Vagina (tissue), 2 donors: Measurements from ENCODE around the gene PPFIA3. TPM values are rescaled to one million over a fixed set of nuclear protein-coding genes. Genes with fewer than 3 reads are reported as not detected.
"Not testable (repeated sequence)": the region's sequence is repeated elsewhere in the genome, so short reads cannot be mapped to it uniquely, and the experiment has no call there.

Experiments used
- DNase-seq, 2 donors: peaks; one replicate each; pipeline ENCODE4 v3.0.0-alpha.2; 2017; ENCODE audit errors: extremely low spot score in 2 of 2
- H3K27ac ChIP-seq: fragments of 200-600 bp; sonication (generic); one replicate; pipeline ENCODE4 v1.5.1; 2019
- H3K27me3 ChIP-seq: fragments of 200-600 bp; sonication (generic); one replicate; pipeline ENCODE4 v1.5.1; 2019
- H3K36me3 ChIP-seq, 2 donors: fragments of 200-600 bp; sonication (generic); one replicate each; pipeline ENCODE4 v1.5.1; 2017 to 2019
- H3K4me1 ChIP-seq: fragments of 200-600 bp; sonication (generic); one replicate; pipeline ENCODE4 v1.5.1; 2019
- H3K4me3 ChIP-seq, 2 donors: fragments of 200-600 bp; sonication (generic); 1 replicate in 1 of 2; 2 replicates in 1 of 2; pipeline ENCODE4 v1.5.1; 2016 to 2019
- H3K9me3 ChIP-seq: fragments of 200-600 bp; sonication (generic); one replicate; pipeline ENCODE4 v1.5.1; 2019
- POLR2A ChIP-seq, 2 donors: fragments of 450-650 bp; IDR thresholded peaks; one replicate each; pipeline ENCODE4 v1.6.1; 2017; ENCODE audit warnings: antibody characterized with exemption in 2 of 2, mild to moderate bottlenecking in 2 of 2, moderate library complexity in 2 of 2
- POLR2AphosphoS5 ChIP-seq, 2 donors: sonication (generic); formaldehyde crosslinking; IDR thresholded peaks; one replicate each; pipeline ENCODE4 v1.9.0; 2017; ENCODE audit warnings: antibody characterized with exemption in 2 of 2, mild to moderate bottlenecking in 2 of 2, low read depth in 1 of 2; ENCODE audit not compliant: insufficient read depth in 1 of 2
- intact Hi-C: fragments of 100-400 bp; cut with DNase I; formaldehyde crosslinking; loops from one replicate; pipeline ENCODE4 v1.15.1; 2023
- total RNA-seq: library from RNA; depleted of rRNA; stranded (reverse); fragments of >200 nt; gene quantifications from one replicate; pipeline ENCODE4 v1.2.3, GENCODE V29; 2016
- TF ChIP-seq, protein P1 (sequence below), 3 experiments: fragments of 450-650 bp in 2 of 3; fragments of 200-600 bp in 1 of 3; sonication (generic) in 1 of 3; IDR thresholded peaks; one replicate each; pipeline ENCODE4 v1.5.1; 2017 to 2019; ENCODE audit warnings: antibody characterized with exemption in 3 of 3, mild to moderate bottlenecking in 2 of 3, moderate library complexity in 2 of 3

Gene PPFIA3
- total RNA-seq, 1 donor from 2014 or later: 4.7 TPM

DNA sequence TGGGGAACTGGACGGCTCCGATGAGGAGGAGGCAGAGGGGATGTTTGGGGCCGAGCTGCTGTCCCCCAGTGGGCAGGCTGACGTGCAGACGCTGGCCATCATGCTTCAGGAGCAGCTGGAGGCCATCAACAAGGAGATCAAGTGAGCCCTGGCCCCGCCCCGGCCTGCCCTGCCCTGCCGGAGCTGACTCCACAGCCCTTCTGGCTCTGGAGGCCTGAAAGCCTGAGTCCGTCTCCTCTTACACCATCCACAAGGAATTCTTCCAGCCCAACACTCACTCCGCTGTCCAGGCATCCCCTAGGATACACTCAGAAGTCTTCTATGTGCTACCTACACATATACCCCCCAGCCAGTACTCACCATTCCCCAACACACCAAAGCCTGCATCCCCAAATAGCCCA, 17.4 kb downstream of the PPFIA3 start:
- intact Hi-C loops: loop anchor here (5.0 kb wide), 1 partner anchor 1614 kb away; no protein-coding TSS in a partner anchor
- H3K36me3 ChIP-seq: no peaks in the 10 kb centered on the region
- no peak overlapping the region for H3K4me3 ChIP-seq
- peak in 1 of 2 donors; percentile 87 for DNase-seq
- peaks cover 18% of the 10 kb centered on the region for H3K4me1 ChIP-seq
- H3K27me3 ChIP-seq: no peaks in the 10 kb centered on the region
- H3K27ac ChIP-seq: no peak overlapping the region
- no peaks in the 10 kb centered on the region for H3K9me3 ChIP-seq
- TF ChIP-seq, protein P1, sequence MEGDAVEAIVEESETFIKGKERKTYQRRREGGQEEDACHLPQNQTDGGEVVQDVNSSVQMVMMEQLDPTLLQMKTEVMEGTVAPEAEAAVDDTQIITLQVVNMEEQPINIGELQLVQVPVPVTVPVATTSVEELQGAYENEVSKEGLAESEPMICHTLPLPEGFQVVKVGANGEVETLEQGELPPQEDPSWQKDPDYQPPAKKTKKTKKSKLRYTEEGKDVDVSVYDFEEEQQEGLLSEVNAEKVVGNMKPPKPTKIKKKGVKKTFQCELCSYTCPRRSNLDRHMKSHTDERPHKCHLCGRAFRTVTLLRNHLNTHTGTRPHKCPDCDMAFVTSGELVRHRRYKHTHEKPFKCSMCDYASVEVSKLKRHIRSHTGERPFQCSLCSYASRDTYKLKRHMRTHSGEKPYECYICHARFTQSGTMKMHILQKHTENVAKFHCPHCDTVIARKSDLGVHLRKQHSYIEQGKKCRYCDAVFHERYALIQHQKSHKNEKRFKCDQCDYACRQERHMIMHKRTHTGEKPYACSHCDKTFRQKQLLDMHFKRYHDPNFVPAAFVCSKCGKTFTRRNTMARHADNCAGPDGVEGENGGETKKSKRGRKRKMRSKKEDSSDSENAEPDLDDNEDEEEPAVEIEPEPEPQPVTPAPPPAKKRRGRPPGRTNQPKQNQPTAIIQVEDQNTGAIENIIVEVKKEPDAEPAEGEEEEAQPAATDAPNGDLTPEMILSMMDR (IDR thresholded peaks at IDR 0.05): no peak
- peak in 1 of 2 donors; percentile 58 for TF ChIP-seq POLR2AphosphoS5 (IDR thresholded peaks at IDR 0.05; ENCODE audit: insufficient read depth in 1 of 2, low read depth in 1 of 2)

- DNase-seq: no peak
- no peaks in the 10 kb centered on the region for H3K27me3 ChIP-seq
- H3K4me3 ChIP-seq: no peak overlapping the region
- no peaks in the 10 kb centered on the region for H3K36me3 ChIP-seq
- no peak overlapping the region for H3K27ac ChIP-seq
- H3K9me3 ChIP-seq: no peaks in the 10 kb centered on the region
- intact Hi-C loops: loop anchor here (10.0 kb wide), 1 partner anchor 146 kb away; the partner anchor contains the start of genes GYS1 and RUVBL2
- TF ChIP-seq POLR2AphosphoS5 (IDR thresholded peaks at IDR 0.05; ENCODE audit: insufficient read depth in 1 of 2, low read depth in 1 of 2) (no peak), POLR2A (IDR thresholded peaks at IDR 0.05) (no peak)
- TF ChIP-seq, protein P1 (IDR thresholded peaks at IDR 0.05): no peak
- peaks cover 20% of the 10 kb centered on the region for H3K4me1 ChIP-seq
Measured at GRCh38 chr19:49140951-49141350, 21.6 kb downstream of the PPFIA3 start.

DNA sequence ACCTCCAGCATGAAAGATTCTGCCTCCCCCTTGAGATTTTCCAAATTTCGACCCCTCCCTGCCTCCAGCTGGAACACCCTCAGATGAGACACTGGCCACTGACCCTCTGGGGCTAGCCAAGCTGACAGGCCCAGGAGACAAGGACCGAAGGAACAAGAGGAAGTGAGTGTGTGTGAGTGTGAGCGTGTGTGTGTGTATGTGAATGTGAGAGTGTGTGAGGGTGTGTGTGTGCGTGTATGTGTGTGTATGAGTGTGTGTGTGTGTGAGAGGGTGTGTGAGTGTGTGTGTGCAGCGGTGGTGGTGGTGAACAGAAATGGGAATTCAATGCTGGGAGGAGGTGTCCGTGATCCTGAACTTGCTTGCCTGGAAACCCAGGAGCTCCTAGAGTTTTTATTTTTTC, 22.0 kb downstream of the PPFIA3 start:
- Histone ChIP-seq H3K36me3 (no peaks in the 10 kb centered on the region), H3K27me3 (no peaks in the 10 kb centered on the region), H3K9me3 (no peaks in the 10 kb centered on the region), H3K27ac (no peak overlapping the region), H3K4me3 (no peak overlapping the region), H3K4me1 (peaks cover 24% of the 10 kb centered on the region)
- peak in 1 of 2 donors; percentile 79 for DNase-seq
- intact Hi-C loops: loop anchor here (10.0 kb wide), 1 partner anchor 147 kb away; the partner anchor contains the start of genes GYS1 and RUVBL2
- TF ChIP-seq POLR2A (IDR thresholded peaks at IDR 0.05): no peak
- TF ChIP-seq POLR2AphosphoS5 (IDR thresholded peaks at IDR 0.05; ENCODE audit: insufficient read depth in 1 of 2, low read depth in 1 of 2): no peak

- H3K27ac ChIP-seq: no peak overlapping the region
- H3K4me3 ChIP-seq: peak overlapping the region; percentile 38 to 42
- no peaks in the 10 kb centered on the region for H3K36me3 ChIP-seq
- intact Hi-C loops: loop anchor here (10.0 kb wide), 1 partner anchor 148 kb away; the partner anchor contains the start of genes GYS1 and RUVBL2
- H3K27me3 ChIP-seq: no peaks in the 10 kb centered on the region
- peaks cover 25% of the 10 kb centered on the region for H3K4me1 ChIP-seq
- no peaks in the 10 kb centered on the region for H3K9me3 ChIP-seq
- TF ChIP-seq POLR2A (IDR thresholded peaks at IDR 0.05): no peak
- TF ChIP-seq, protein P1 (IDR thresholded peaks at IDR 0.05): no peak
- TF ChIP-seq POLR2AphosphoS5 (IDR thresholded peaks at IDR 0.05; ENCODE audit: insufficient read depth in 1 of 2, low read depth in 1 of 2): peak; percentile 33 to 56
- peak in 1 of 2 donors; percentile 88 for DNase-seq
Measured at GRCh38 chr19:49142866-49143335, 23.6 kb downstream of the PPFIA3 start.

DNA sequence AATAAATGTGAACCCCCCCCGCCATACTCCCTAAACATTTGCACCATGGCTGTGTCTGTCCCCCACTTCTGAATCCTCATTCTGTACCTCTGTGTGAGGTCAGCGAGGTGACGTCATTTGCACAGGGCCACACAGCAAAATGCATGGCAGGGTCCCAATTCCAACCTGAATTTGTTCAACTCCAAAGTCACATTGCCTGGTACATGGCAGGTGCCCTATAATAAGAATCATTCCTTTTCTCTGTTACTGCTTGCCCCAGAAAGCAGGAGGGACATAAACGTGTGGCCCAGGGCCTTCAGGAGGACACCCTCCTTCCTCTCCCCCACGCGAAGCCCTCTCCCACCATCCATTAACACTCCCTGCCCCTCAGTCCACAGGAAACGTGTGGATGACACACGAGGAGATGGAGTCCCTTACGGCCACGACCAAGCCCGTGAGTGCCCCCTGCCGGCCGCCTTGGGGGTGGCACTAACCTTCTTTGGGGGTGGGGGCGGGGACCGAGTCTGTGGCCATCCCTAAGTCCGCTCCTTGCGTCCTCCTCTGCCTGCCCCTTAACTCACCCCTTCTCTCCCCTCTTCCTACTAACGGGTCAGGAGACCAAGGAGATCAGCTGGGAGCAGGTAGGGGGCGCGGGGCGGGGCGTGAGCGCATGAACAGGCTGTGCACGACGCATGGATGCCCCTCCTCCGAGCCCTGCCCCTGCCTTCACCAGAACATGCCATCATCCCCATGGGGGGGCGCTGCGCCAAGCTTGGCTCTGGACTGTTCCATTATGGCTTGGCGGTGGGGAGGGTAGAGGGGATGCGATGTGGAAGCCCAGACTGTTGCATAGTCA, 26.4 kb downstream of the PPFIA3 start:
- no peaks in the 10 kb centered on the region for H3K36me3 ChIP-seq
- H3K4me1 ChIP-seq: peaks cover 46% of the 10 kb centered on the region
- H3K27me3 ChIP-seq: no peaks in the 10 kb centered on the region
- no peak overlapping the region for H3K4me3 ChIP-seq
- TF ChIP-seq, protein P1 (IDR thresholded peaks at IDR 0.05): peak; percentile 73 to 74 (median 74)
- TF ChIP-seq POLR2A (IDR thresholded peaks at IDR 0.05): no peak
- TF ChIP-seq POLR2AphosphoS5 (IDR thresholded peaks at IDR 0.05; ENCODE audit: insufficient read depth in 1 of 2, low read depth in 1 of 2): no peak
- no peak for DNase-seq
- no peak overlapping the region for H3K27ac ChIP-seq
- no peaks in the 10 kb centered on the region for H3K9me3 ChIP-seq
- intact Hi-C loops: loop anchor here (5.0 to 10.0 kb wide), 2 partner anchors 48 to 151 kb away; partner anchors contain the start of genes GYS1 and RUVBL2

GRCh38 chr19:49146408-49146770, 27.0 kb downstream of the PPFIA3 start:
- H3K27me3 ChIP-seq, H3K27ac ChIP-seq, DNase-seq, H3K9me3 ChIP-seq, H3K36me3 ChIP-seq, H3K4me3 ChIP-seq: not testable (repeated sequence)
- peaks cover 52% of the 10 kb centered on the region for H3K4me1 ChIP-seq
- intact Hi-C loops: loop anchor here (5.0 to 10.0 kb wide), 2 partner anchors 49 to 152 kb away; partner anchors contain the start of genes GYS1 and RUVBL2
